Heart right ventricle (tissue), 16 donors: ENCODE measurements around the gene AUTS2. TPM values are rescaled to one million over a fixed set of nuclear protein-coding genes. Genes with fewer than 3 reads are reported as not detected.

ENCODE experiments used
- ATAC-seq, 8 donors: fragments of 200-7000 bp; cut with Tn5 transposase; one replicate each; pipeline ENCODE4 v1.9.1; 2020; ENCODE audit warnings: mild to moderate bottlenecking in 8 of 8, moderate library complexity in 8 of 8, moderate number of reproducible peaks in 1 of 8
- DNase-seq, 2 donors: peaks; one replicate each; pipeline ENCODE4 v3.0.0-alpha.2; 2020
- H3K27ac ChIP-seq, 10 donors: fragments of 200-600 bp; sonication (generic) in 2 of 10; one replicate each; pipeline versions ENCODE4 v1.5.0 to v1.8.0; 2020 to 2022; ENCODE audit warnings: mild to moderate bottlenecking in 3 of 10
- H3K27me3 ChIP-seq, 7 donors: fragments of 200-600 bp; one replicate each; pipeline ENCODE4 v1.8.0; 2021 to 2022; ENCODE audit warnings: mild to moderate bottlenecking in 2 of 7
- H3K36me3 ChIP-seq, 9 donors: fragments of 200-600 bp; sonication (generic) in 1 of 9; one replicate each; pipeline versions ENCODE4 v1.5.0 to v1.8.0; 2020 to 2022; ENCODE audit warnings: mild to moderate bottlenecking in 2 of 9
- H3K4me1 ChIP-seq, 9 donors: fragments of 200-600 bp; sonication (generic) in 1 of 9; one replicate each; pipeline versions ENCODE4 v1.5.0 to v1.8.0; 2020 to 2022; ENCODE audit warnings: mild to moderate bottlenecking in 4 of 9
- H3K4me3 ChIP-seq, 10 donors: fragments of 200-600 bp; sonication (generic) in 2 of 10; one replicate each; pipeline versions ENCODE4 v1.5.0 to v1.8.0; 2020 to 2022; ENCODE audit warnings: mild to moderate bottlenecking in 7 of 10, moderate library complexity in 2 of 10
- H3K9me3 ChIP-seq, 11 donors: fragments of 200-600 bp in 10 of 11; sonication (generic) in 2 of 11; one replicate each; pipeline versions ENCODE4 v1.5.0 to v1.8.0; 2013 to 2022; ENCODE audit warnings: mild to moderate bottlenecking in 2 of 11, control low read depth in 1 of 11, moderate library complexity in 1 of 11
- WGBS, 2 donors: extraction: QIAGEN DNeasy Blood & Tissue Kit; methylation state at CpG; one replicate each; pipeline ENCODE4 v1.1.7; 2013; ENCODE audit warnings: inconsistent platforms in 1 of 2; 5-methylcytosine and 5-hydroxymethylcytosine counted together
- intact Hi-C, 10 donors: fragments of 100-400 bp; cut with DNase I; formaldehyde crosslinking; loops; one replicate each; pipeline versions ENCODE4 v1.11.1 to v1.14.2; 2022
- polyA plus RNA-seq, 2 donors: library from polyadenylated mRNA; stranded (reverse); fragments of 200-250 nt; gene quantifications; one replicate each; pipeline ENCODE4 v1.2.3, GENCODE V29; 2013
- total RNA-seq, 10 donors: library from RNA; stranded (reverse); fragmentation: NEBNext Ultra II Directional in 3 of 10; extraction: Animal tissue kit (Norgen Biotek cat#: 25700) in 3 of 10; gene quantifications; one replicate each; pipeline versions ENCODE4 v1.2.1 to v1.2.4, GENCODE V29; 2021 to 2023
- TF ChIP-seq, protein P1 (sequence below), 9 donors: fragments of 200-600 bp; sonication (generic) in 2 of 9; IDR thresholded peaks; one replicate each; pipeline versions ENCODE4 v1.5.0 to v1.8.0; 2021 to 2022; ENCODE audit warnings: antibody characterized with exemption in 9 of 9, mild to moderate bottlenecking in 5 of 9, moderate library complexity in 1 of 9
- donor health status: Arrhythmogenic right ventricular cardiomyopathy.
- donor health status: ischemic (EF 13 %, LVEDD 7.1; RV severe dilation, severe dysfunction).
- donor health status: healthy with polysubstance abuse.
- donor health status: DM: no; HTN: yes; CAD: no.
- donor health status: DM: no; HTN: no; CAD: no.
- donor health status: ischemic (EF 25% LVEDD 6.9; RV normal size, moderate dysfunction).
- donor health status: ischemic (EF 25% LVEDD 5.7; RV mildly dilated, moderate dysfunction).
- donor health status: healthy.
- donor health status: DM: yes; HTN: yes; CAD: no.
- donor health status: Ischemic cardiomyopathy.
- donor health status: ischemic (EF 35%, LVEDD 5.7; RV mildly dilated, moderate dysfunction).
- donor health status: nonischemic (EF 11% LVEDD 7.7; RV severe dilation, severe dysfunction).
- donor health status: DM: yes; HTN: yes; CAD: no.
- donor health status: PGD.
- donor health status: ischemic (EF 29% LVEDD 5.4; RV normal size, mild dysfunction).
- donor health status: nonischemic (EF 23%, LVEDD 6.1; RV moderate dilation, normal function).

Gene AUTS2
- total and polyA plus RNA-seq, 12 donors = 1.6 to 11.2 (median 7.3) TPM

- ATAC-seq = no peak
- Histone ChIP-seq H3K27me3 (peaks cover 0 to 45% (median 0%) of the 10 kb centered on the region in 7 donors), H3K4me3 (peak overlapping the region; percentile 42 to 94 (median 81)), H3K4me1 (peaks cover 0 to 30% (median 16%) of the 10 kb centered on the region in 9 donors), H3K9me3 (no peaks in the 10 kb centered on the region), H3K27ac (peak overlapping the region in 4 of 10 donors; percentile 28 to 79 (median 58)), H3K36me3 (peaks cover 0 to 10% (median 0%) of the 10 kb centered on the region in 9 donors)
- TF ChIP-seq, protein P1, sequence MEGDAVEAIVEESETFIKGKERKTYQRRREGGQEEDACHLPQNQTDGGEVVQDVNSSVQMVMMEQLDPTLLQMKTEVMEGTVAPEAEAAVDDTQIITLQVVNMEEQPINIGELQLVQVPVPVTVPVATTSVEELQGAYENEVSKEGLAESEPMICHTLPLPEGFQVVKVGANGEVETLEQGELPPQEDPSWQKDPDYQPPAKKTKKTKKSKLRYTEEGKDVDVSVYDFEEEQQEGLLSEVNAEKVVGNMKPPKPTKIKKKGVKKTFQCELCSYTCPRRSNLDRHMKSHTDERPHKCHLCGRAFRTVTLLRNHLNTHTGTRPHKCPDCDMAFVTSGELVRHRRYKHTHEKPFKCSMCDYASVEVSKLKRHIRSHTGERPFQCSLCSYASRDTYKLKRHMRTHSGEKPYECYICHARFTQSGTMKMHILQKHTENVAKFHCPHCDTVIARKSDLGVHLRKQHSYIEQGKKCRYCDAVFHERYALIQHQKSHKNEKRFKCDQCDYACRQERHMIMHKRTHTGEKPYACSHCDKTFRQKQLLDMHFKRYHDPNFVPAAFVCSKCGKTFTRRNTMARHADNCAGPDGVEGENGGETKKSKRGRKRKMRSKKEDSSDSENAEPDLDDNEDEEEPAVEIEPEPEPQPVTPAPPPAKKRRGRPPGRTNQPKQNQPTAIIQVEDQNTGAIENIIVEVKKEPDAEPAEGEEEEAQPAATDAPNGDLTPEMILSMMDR (IDR thresholded peaks at IDR 0.05) = no peak
- intact Hi-C loops = loop anchor here in 7 of 10 donors (5.0 to 10.0 kb wide), 6 partner anchors 78 to 658 kb away; no protein-coding TSS in a partner anchor
- no peak for DNase-seq
- WGBS, 2 donors = 25 to 45% methylated on average over 9 of the region's 9 CpGs
Measured at GRCh38 chr7:70695795-70696083, 1097.5 kb downstream of the AUTS2 start.

DNA sequence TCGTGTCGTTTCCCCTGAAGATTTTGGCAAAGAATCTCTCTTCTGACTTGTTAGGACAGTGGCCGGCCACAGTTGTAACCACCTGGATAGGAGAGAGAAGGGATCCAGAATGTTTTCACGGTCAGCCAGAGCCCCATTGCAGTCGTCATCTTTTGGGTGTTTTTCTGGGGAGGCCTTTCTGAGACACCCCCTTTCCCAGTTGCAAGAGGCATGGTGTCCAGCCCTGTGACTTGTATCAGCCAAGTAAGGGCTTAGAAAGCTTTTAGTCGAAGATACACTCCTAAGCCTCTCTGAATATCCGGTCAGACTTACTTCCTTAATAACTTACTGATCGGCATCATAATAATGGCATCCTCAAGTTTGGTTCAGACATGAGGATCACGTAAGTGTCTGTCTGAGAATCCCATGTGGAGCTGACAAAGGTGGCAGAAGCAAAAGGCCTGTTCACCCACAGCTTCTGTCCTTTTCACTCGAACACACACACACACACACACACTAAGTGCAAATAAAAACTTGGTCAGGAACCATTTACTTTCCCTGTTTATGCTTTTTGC is 1098.0 kb downstream of the AUTS2 start:
- intact Hi-C loops = loop anchor here in 7 of 10 donors (5.0 to 10.0 kb wide), 6 partner anchors 79 to 659 kb away; no protein-coding TSS in a partner anchor
- H3K27ac ChIP-seq = peak overlapping the region in 1 of 10 donors; percentile 68

DNA sequence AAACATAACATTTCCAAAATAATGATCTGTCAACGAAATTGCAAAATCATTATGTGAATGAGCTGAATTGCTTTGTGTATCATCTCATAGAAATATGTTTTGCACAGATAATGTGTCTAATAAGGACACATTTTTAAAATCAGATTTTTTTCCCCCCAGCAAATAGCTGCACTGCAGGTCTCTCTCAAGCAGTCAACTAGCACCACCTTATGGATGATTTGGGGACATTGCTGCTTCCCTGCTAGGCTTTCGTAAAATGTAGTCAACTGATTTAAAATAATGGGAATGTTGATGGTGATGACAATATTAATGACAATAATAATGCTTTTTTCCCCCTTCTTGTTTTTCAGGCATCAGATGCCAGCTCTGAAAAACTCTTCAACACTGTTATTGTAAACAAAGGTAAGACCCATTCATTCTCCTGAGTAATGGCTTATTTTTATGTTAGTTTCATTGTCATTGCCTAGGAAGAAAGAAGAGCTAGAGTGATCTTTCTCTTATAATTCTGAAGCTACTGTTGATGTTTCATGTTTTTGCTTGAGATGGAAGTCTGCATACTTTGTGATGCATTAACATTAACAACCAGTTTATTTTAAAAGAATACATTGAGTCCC is 1100.1 kb downstream of the AUTS2 start:
- ATAC-seq (no peak), DNase-seq (peak in 1 of 2 donors; percentile 45)
- intact Hi-C loops = loop anchor here in 7 of 10 donors (5.0 to 10.0 kb wide), 6 partner anchors 81 to 661 kb away; no protein-coding TSS in a partner anchor
- peaks cover 0 to 10% (median 0%) of the 10 kb centered on the region in 9 donors for H3K36me3 ChIP-seq
- 27 to 32% methylated on average over 2 of the region's 2 CpGs for WGBS, 2 donors
- TF ChIP-seq, protein P1 (IDR thresholded peaks at IDR 0.05) = peak; percentile 67 to 96 (median 85)
- H3K4me3 ChIP-seq = no peak overlapping the region
- H3K27me3 ChIP-seq = peaks cover 0 to 40% (median 0%) of the 10 kb centered on the region in 7 donors
- no peak overlapping the region for H3K27ac ChIP-seq
- peaks cover 0 to 25% (median 11%) of the 10 kb centered on the region in 9 donors for H3K4me1 ChIP-seq
- H3K9me3 ChIP-seq = no peaks in the 10 kb centered on the region

More for the DNA sequence above, 1098.0 kb downstream of the AUTS2 start:
- peaks cover 0 to 45% (median 0%) of the 10 kb centered on the region in 7 donors for H3K27me3 ChIP-seq
- 61 to 67% methylated on average over 10 of the region's 10 CpGs for WGBS, 2 donors
- H3K36me3 ChIP-seq = peaks cover 0 to 10% (median 0%) of the 10 kb centered on the region in 9 donors
- H3K4me1 ChIP-seq = peaks cover 0 to 30% (median 16%) of the 10 kb centered on the region in 9 donors
- H3K4me3 ChIP-seq = peak overlapping the region in 9 of 10 donors; percentile 46 to 94 (median 82)
- ATAC-seq (no peak), DNase-seq (no peak)
- TF ChIP-seq, protein P1 (IDR thresholded peaks at IDR 0.05) = no peak
- H3K9me3 ChIP-seq = no peaks in the 10 kb centered on the region

GRCh38 chr7:70699271-70699670 is 1101.0 kb downstream of the AUTS2 start:
- Histone ChIP-seq H3K27ac (no peak overlapping the region), H3K36me3 (peaks cover 0 to 10% (median 0%) of the 10 kb centered on the region in 9 donors), H3K4me3 (no peak overlapping the region), H3K27me3 (peaks cover 0 to 32% (median 0%) of the 10 kb centered on the region in 7 donors), H3K4me1 (peaks cover 0 to 23% (median 9%) of the 10 kb centered on the region in 9 donors), H3K9me3 (no peaks in the 10 kb centered on the region)
- DNase-seq (no peak), ATAC-seq (no peak)
- TF ChIP-seq, protein P1 (IDR thresholded peaks at IDR 0.05) = no peak
- 91 to 98% methylated on average over 3 of the region's 3 CpGs for WGBS, 2 donors
- intact Hi-C loops = loop anchor here in 7 of 10 donors (5.0 to 10.0 kb wide), 6 partner anchors 82 to 662 kb away; no protein-coding TSS in a partner anchor
